GM19351 (cell line): Measurements from ENCODE around the gene TMEM94.
"Not testable (repeated sequence)": the region's sequence is repeated elsewhere in the genome, so short reads cannot be mapped to it uniquely, and the experiment has no call there.

Source experiments
- ATAC-seq: cut with Tn5 transposase; IDR thresholded peaks from one replicate; pipeline ENCODE4 v1.9.1; 2021; ENCODE audit warnings: mild to moderate bottlenecking, moderate library complexity; ENCODE audit not compliant: unreplicated experiment

The TMEM94 gene

DNA sequence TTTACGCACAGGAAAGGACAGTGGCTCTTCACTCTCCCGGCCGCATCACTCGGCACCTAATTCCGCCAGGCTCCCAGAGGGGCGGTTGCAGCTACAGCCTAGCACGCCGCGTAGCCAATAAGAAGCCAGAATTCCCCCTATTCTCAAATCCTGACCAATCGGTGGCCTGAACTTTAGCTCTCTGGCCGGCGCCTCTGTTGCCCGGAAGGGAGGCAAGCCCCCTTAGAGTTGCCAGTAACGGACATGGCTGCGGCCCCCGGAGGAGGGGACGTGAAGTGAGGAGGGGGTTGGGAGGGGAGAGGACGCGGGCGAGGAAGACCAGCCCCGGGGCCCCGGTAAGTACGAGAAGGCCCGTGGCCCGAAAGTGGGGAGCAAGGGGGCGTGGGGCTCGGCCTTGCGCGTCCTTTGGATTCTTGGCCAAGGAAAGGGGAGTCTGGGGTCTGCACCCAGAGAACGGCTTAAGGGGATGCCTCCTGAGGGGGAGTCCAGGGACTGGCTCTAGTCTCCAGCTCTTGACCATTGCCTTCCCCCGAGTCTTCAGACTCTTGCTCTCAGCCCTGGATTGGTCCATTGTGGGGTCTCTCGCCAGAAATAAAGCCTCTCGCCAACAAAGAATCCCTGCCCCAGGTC, at the start of gene TMEM94:
TMEM94 (plus strand) TSS at position 219 of the 630 bp plus-strand sequence. CDS start 15,271 bp downstream, outside the sequence.
- peak; percentile 96 for ATAC-seq

DNA sequence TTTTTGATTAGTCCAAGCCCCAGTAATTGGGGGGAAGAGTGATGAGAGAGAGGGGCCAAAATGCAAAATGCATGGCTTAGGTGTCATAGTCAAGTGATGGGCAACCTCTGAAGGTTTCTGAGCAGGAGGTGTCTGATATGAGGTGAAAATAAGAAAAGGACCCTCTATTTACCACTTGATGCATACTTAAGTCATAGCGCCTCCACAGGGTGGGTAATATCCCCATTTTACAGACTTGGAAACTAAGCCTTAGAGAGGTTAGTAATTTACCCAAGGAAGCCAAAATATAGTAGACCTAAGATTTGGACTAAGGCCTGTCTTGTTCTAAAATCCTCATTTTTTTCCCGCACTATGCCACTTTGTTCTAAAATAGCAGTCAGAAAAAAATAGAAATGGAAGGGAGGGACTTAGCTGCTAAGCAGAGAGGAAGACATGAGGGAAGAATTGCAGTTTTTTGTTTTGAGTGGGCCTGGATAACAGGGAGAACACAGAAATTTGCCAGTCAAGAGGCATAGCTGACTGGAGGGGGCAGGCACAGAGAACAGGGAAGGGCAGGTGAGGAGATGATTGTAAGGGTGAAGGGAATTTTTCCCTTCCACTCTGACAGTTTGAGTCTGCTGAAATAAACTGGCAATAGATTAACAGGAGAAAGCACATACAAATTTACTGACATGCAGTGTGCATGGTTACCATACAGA, 48.6 kb upstream of the TMEM94 start:
- ATAC-seq = no peak

DNA sequence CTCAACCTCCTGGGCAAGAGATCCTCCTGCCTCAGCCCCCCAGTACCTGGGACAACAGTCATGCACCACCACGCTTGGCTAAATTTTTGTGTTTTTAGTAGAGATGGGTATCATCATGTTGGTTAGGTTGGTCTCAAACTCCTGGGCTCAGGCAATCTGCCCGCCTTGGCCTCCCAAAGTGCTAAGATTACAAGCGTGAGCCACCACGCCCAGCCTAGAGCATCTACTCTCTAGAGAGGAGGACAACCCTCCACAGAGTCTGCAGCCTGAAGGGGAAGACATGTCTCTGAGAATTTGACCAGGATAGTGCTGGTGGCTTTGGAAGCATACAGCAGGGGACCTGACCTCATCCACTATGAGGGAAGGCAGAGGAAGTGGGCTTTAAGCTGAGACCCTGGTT, 46.3 kb upstream of the TMEM94 start:
- no peak for ATAC-seq

DNA sequence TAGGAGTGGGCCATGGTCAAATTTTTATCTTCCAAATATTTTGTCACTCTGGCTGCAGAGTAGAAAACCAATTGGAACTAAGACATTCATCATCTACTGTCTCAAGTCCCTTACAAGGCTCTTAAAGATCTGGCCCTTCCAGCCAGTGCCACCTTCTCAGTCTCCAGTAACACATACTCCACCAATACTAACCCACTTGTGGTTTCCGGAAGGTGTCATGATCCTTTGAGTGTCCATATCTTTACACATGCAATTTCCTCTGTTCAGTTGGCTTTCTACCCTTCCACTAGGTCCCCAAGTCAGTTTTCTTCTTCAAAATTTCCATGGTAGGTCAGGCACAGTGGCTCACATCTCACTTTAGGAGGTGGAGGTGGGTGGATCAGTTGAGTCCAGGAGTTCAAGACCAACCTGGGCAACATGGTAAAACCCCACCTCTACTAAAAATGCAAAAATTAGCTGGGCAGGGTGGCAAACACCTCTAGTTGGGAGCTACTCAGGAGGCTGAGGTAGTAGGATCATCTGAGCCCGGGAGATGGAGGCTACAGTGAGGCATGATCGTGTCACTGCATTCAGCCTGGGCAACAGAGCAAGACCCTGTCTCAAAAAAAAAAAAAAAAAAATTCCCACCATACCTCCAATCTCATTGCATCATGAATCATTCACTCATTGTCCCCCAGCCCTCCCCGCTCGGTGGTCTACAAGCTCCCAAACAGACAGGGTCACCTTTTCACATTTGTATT, 44.9 kb upstream of the TMEM94 start:
- no peak for ATAC-seq

DNA sequence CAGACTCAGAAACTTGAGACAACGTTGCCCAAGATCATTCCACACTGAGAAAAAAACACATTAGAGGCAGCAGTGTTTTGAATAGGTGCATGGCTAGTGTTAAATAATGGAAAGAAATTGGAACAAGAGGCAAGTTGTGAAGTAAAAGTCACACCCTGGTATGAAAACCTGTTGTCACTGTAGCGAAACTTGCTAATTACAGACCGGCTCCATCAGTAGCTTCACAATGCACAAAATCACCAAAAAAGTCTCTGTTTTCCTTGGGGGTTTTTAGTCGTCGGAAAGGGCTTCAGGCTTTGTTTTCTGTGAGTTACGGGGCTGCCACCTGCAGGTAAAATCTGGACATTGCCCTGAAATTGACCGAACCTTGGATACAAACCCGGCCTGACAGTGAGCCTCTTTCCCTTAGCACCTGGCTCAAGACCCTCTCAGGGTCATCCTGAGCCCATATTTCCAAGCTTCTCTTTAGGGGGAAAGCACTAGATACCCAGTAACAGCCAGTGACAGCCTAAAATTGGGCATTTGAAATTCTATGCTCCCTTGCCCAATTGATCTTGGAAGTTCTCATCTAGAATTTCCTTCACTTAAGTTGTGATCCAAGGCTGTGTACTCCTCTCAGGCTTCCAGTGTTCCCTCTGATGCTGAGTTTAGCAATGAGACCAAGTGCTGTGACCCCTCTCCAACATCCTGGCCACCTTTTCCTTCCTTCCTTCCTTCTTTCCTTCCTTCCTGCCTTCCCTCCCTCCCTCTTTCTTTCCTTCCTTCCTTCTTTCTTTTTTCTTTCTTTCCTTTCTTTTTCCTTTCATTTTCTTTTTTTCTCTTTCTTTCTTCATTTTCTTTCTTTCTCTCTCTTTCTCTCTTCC, 43.7 kb upstream of the TMEM94 start:
- ATAC-seq = no peak

DNA sequence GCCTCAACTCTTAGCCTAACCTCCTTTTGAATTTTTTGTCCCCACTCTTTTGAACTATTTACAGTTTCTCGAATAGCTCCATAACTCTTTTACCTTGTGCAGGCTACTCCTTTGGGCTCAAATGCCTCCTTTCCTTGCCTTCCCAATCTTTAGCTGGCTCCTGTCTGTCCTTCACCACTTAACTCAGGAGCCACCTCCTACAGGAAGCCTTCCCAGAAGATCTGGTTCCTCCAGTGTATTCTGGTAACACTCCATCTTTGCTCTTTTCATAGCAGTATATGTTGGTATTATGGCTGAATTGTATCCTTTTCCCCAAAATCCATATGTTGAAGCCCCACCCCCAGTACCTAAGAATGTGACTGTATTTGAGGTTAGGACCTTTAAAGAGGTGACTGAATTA, 41.9 kb upstream of the TMEM94 start:
- ATAC-seq = no peak

DNA sequence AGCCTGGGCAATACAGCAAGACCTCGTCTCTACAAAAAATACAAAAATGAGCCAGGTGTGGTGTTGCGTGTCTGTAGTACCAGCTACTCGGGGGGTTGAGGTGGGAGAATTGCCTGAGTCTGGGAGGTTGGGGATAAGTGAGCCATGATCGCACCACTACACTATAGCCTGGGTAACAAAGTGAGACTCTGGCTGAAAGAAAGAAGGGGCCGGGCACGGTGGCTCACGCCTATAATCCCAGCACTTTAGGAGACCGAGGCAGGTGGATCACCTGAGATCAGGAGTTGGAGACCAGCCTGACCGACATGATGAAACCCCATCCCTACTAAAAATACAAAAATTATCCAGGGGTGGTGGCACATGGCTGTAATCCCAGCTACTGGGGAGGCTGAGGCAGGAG, 40.4 kb upstream of the TMEM94 start:
- no peak for ATAC-seq

DNA sequence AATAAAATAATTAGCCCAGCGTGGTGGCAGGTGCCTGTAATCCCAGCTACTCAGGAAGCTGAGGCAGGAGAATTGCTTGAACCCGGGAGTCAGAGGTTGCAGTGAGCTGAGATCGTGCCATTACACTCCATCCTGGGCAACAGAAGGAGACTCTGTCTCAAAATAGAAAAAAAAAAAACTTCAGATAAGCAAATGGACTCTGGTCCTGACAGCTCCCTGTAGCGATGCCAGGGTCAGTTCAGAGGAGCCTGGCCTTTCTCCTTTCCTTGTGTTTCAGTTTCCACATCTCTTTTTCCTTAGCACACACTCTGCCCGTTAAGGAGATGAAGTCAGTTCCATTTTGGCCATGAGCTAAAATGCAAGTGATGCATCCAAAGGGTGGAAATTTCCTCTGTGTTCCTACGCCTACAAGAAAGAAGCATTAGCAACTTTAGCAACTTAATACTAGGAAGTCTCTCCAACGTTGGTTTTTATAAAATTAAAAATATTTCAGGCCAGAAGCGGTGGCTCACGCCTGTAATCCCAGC, 39.3 kb upstream of the TMEM94 start:
- ATAC-seq = no peak

DNA sequence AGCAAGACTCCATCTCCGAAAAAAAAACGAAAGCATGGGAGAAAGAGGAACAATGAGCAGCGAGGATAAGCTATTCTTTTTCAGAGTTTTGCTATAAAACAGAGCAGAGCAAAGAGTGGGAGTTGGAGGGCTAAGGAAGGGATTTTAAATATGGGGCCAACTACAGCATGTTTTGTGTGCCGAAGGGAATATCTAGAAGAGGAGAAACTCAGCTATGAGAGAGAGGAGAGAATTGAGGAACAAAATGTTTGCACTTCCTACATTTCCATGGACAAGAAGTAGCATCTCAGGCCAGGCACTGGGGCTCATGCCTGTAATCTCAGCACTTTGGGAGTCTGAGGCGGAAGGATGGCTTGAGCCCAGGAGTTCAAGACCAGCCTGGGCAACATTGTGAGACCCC, 37.9 kb upstream of the TMEM94 start:
- ATAC-seq = no peak

DNA sequence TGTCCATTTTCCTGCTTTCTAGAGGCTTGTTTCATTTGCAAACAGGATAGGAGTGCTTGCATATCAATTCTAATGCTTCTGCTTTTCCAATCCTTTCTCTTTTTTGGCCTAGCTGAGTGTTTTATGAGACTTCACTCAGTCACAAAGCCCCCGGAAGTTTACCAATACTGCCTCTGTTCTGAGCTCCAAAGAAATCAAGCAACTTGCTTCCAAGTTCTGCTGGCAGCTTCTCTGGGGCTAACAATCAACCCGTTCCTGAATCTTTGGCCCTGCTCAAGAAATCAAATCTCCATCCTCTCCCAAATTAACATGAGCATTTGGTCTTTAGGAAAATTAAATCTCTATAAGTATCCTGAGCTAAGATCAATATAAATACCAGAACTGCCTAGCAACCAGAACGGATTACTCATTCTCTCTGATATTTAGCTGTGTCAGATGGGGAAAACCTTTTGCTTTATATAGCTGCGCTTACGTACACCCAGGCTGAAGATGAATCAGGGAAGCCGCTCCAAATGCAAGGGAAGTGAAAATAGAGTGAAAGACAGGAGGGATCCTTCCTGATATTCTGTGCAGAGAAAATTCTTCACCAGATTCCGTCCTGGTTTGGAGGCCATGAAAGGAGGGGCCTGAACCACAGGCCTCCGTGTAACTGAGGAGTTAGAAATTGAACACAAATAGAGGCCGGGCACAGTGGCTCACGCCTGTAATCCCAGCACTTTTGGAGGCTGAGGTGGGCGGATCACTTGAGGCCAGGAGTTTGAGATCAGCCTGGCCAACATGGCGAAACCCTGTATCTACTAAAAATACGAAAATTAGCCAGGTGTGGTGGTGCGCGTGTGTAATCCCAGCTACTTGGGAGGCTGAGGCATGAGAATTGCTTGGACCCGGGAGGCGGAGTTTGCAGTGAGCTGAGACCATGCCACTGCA, 27.6 kb upstream of the TMEM94 start:
- no peak for ATAC-seq

DNA sequence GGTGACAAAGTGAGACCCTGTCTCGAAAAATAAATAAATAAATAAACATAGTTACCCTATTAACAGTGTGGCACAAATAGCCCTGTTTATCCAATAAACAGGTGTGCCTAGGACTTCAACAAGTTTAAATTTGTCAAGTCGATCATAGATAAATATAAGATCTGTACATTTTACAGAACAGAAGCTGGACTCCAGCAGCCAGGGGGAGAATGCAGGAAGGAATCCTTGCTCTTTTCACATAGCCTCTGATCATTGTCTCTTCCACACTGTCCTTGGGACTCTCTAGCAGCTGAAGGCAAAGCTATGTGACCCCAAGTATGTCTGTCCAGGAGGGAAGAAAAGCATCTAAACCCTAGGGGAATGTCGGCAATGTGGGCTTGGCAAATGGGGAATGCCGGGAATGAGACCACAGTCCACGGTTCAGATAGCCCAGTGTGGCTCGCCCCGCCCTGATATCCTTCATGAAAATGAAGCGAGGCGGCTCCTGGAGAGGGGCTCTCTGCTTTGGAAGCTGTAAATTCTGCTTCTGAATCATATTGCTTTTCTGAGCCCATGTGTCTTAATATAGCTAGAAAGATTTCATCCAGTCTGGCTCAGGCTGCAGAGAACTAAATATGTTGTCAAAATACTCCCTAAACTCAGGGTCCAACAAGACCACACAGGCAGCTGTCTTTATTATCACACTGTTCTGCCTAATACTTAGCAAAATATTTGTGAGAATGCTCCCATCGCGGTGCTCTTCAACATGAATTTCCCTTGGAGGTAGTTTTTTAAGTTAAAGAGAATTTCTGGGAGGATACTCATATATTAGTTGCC, 26.1 kb upstream of the TMEM94 start:
- ATAC-seq = no peak

DNA sequence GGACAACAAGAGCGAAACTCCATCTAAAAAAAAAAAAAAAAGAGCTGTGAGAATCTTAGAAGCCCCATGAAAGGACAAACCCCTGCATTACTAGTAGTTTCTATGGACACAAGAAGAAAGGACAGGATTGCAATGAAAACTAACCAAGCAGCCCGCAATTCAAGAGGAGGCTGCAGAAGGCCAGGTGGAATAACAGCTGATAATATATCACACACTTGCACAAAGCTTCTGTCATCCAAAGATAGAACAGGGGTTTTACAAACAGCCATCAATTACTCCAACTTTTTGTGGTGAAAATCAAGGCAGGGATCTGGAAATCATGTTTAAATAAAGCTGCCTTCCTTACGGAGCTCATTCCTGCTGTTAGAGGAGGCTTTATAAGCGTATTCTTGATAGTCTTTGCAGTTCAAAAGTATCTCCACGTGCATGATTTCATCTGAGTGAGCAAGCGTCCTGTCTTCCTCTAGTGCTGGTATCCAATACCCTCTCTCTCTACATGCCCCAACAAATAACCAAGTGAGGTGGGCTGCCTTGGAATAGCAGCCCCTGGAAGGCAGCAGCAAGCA, 23.1 kb upstream of the TMEM94 start:
- ATAC-seq = no peak

DNA sequence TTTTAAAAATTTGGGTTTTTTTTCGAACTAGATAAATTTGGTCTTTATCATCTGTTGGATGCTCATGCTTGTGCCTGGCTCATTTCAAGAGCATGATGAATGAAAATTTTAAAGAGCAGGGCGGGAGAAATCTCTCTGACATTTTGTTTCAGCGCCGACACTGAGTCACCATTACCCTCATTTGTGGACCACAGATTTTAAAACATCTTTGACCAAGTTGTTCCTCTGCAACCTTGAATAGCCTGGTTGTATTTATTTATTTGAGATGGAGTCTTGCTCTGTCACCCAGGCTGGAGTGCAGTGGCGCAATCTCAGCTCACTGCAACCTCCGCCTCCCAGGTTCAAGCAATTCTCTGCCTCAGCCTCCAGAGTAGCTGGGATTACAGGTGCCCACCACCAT, 22.0 kb upstream of the TMEM94 start:
- not testable (repeated sequence) for ATAC-seq

DNA sequence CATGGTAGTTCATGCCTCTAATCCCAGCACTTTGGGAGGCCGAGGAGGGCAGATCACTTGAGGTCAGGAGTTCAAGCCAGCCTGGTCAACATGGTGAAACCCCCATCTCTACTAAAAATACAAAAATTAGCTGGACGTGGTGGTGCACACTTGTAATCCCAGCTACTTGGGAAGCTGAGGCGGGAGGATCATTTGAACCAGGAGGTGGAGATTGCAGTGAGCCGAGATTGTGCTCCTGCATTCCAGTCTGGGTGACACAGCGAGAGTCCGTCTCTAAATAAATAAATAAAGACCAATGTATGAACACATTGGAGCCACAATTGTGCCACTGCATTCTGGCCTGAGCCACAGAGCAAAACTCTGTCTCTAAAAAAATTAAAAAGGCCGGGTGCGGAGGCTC, 19.0 kb upstream of the TMEM94 start:
- not testable (repeated sequence) for ATAC-seq

DNA sequence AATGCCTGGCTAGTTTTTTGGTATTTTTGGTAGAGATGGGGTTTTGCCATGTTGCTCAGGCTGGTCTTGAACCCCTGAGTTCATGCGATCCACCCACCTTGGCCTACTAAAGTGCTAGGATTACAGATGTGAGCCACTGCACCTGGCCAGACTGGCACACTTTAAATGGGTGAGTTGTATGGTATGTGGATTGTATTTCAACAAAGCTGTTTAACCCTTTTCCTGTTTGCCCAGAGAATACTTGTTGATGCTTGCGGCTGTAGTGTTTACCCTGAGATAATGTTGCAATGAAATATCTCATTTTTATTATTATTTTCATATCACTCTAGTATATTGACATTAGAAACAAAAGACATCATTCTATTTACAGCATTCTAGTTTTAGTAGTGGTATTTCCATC, 17.1 kb upstream of the TMEM94 start:
- ATAC-seq = no peak

DNA sequence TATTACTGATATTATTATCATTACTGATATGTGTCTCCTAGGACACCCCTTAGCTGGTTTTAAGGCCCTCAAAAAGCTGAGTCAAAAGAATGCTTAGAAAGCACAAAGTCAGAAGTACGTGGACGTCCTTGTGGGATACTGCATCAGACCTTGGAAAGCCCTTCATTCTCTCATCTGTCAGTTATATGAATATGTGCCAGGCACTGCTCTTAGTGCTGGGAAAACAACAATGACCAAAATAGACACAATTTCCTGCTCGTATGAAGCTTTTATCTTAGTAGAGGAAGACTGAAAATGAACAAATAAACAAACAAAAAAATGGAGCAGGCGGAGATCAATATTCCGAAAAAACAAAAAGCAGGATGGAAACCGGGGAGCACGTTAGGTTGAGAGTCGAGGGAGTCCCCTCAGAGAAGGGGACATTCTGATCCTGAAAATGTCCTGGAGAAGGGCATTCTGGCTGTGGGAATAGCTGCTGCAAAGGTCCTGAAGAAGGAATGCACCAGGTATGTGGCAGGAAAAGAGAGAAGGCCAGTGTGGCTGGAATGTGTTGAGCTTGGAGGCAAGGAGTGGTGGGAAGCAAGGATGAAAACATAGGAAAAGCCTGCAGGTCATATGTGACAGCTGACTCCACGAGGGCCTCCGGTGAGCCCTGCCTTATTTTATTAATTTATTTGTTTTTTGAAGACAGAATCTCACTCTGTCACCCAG, 15.5 kb upstream of the TMEM94 start:
- no peak for ATAC-seq

DNA sequence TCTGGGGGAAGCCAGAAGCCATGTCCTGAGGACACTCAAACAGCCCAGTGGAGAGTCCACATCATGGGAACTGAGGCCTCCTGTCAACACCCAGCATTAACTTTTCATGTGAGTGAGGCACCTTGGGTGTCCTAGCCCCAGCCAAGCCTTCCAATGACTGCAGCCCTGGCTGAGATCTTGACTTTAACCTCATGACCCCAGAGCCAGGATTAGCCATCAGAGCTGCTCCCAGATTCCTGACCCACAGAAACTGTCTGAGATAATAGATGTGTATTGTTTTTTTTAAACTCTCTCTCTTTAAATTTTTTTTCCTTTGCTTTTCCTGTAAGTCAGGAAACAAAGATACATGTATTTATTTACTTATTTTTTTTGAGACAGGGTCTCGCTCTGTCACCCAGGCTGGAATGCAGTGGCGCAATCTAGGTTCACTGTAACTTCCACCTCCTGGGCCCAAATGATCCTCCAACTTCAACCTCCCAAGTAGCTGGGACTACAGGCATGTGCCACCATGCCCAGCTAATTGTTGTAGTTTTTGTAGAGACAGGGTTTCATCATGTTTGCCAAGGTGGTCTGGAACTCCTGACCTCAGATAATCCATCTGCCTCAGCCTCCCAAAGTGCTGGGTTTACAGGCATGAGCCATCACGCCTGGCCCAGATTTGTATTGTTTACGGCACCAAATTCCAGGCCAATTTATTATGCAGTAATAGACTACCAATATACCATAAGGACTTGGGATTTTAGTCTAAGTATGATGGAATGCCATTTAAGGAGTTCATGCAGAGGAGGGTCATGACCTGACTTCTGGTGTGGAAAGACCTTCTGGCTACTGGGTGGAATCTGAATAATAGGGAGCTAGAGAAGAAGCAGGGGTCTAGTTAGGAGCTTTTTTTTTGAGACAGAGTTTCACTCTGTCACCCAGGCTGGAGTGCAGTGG, 14.0 kb upstream of the TMEM94 start:
- ATAC-seq = no peak
